OCI-LY1 (cell line): ENCODE data around the gene NEK6.

Experiments used
- H2AFZ ChIP-seq: fragments of 200-600 bp; sonication (generic), shearing (Covaris generic); 2 replicates; pipeline ENCODE4 v1.6.0; 2014; ENCODE audit warnings: antibody characterized with exemption, mild to moderate bottlenecking, low read length
- H3F3A ChIP-seq: fragments of 200-600 bp; sonication (generic), shearing (Covaris generic); 2 replicates; pipeline ENCODE4 v1.6.0; 2014; ENCODE audit warnings: mild to moderate bottlenecking, antibody characterized with exemption, low read length, moderate library complexity; ENCODE audit not compliant: insufficient read depth
- H3K27ac ChIP-seq: fragments of 200-600 bp; sonication (generic); 2 replicates; pipeline ENCODE4 v1.5.1; 2014; ENCODE audit warnings: low read length, mixed run types, mild to moderate bottlenecking, low read depth; ENCODE audit not compliant: poor library complexity, severe bottlenecking
- H3K27me3 ChIP-seq: fragments of 200-600 bp; sonication (generic); 2 replicates; pipeline ENCODE4 v1.6.0; 2014; ENCODE audit warnings: antibody characterized with exemption, mild to moderate bottlenecking, low read length, moderate library complexity; ENCODE audit not compliant: insufficient read depth
- H3K36me3 ChIP-seq: fragments of 200-600 bp; sonication (generic); 2 replicates; pipeline ENCODE4 v1.6.1; 2014; ENCODE audit warnings: mild to moderate bottlenecking, antibody characterized with exemption, low read length, moderate library complexity, mixed read lengths; ENCODE audit not compliant: insufficient read depth
- H3K4me1 ChIP-seq: fragments of 200-600 bp; sonication (generic); 2 replicates; pipeline ENCODE4 v1.5.1; 2014; ENCODE audit warnings: mild to moderate bottlenecking, low read length, moderate library complexity; ENCODE audit not compliant: insufficient read depth, severe bottlenecking
- H3K4me2 ChIP-seq: fragments of 200-600 bp; sonication (generic), shearing (Covaris generic); 2 replicates; pipeline ENCODE4 v1.6.1; 2014; ENCODE audit warnings: low read length
- H3K4me3 ChIP-seq: fragments of 200-600 bp; sonication (generic); 2 replicates; pipeline ENCODE4 v1.5.1; 2014; ENCODE audit warnings: low read length, low read depth, mild to moderate bottlenecking, mixed read lengths; ENCODE audit not compliant: poor library complexity, severe bottlenecking
- H3K79me2 ChIP-seq: fragments of 200-600 bp; shearing (Covaris generic); 2 replicates; pipeline ENCODE4 v1.6.1; 2016; ENCODE audit warnings: mixed run types, low read length, mixed read lengths; ENCODE audit not compliant: insufficient read depth
- H3K9ac ChIP-seq: fragments of 200-600 bp; sonication (generic), shearing (Covaris generic); 2 replicates; pipeline ENCODE4 v1.6.1; 2014; ENCODE audit warnings: mild to moderate bottlenecking, low read length, mixed read lengths
- H3K9me2 ChIP-seq: fragments of 200-600 bp; sonication (generic), shearing (Covaris generic); 2 replicates; pipeline ENCODE4 v1.6.1; 2014; ENCODE audit warnings: low read depth, mild to moderate bottlenecking, low read length, mixed read lengths
- H3K9me3 ChIP-seq: fragments of 200-600 bp; shearing (Covaris generic); 2 replicates; pipeline ENCODE4 v1.6.1; 2014; ENCODE audit warnings: low read length, mixed read lengths
- H4K20me1 ChIP-seq: fragments of 200-600 bp; sonication (generic), shearing (Covaris generic); 2 replicates; pipeline ENCODE4 v1.6.0; 2016; ENCODE audit warnings: mild to moderate bottlenecking, low read length; ENCODE audit not compliant: insufficient read depth
- EZH2 ChIP-seq: fragments of 200-600 bp; sonication (generic), shearing (Covaris generic); IDR thresholded peaks from 2 replicates; pipeline ENCODE4 v1.8.0; 2017; ENCODE audit warnings: borderline replicate concordance, mixed run types, mild to moderate bottlenecking, antibody characterized with exemption, low read length, moderate library complexity, mixed read lengths
- TF ChIP-seq, protein P1 (sequence below): fragments of 200-600 bp; sonication (generic), shearing (Covaris generic); IDR thresholded peaks from 2 replicates; pipeline ENCODE4 v1.5.1; 2017; ENCODE audit warnings: mild to moderate bottlenecking, antibody characterized with exemption, low read length, moderate library complexity, mixed read lengths

NEK6 gene

DNA sequence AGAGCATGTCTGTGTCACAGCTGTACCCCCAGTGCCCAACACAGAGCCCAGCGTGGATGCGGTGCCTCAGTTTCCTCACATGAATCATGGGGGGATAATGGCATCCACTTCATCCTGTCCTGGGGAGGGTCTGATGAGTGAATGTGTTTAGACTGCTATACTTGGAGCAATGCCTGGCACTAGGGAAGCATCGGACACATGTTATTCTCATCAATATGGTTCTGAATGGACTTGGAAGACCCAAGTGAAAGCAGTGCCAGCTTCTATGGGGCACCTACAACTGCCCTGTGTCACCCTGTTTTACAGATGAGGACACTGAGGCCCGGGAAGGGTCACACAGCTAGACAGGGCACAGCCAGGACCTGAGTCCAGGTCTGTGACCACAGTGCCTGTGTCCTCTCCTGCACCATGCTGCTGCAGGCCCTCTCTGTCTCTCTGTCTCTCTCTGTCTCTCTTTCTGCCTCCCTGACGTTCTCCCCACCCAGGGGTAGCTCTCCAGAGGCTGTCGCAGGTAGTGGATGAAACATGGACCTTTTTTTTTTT is 42.3 kb upstream of the NEK6 start:
- H3K9ac ChIP-seq, result no peak overlapping the region
- no peaks in the 10 kb centered on the region for H3K9me3 ChIP-seq
- H3K9me2 ChIP-seq, result no peaks in the 10 kb centered on the region
- TF ChIP-seq, protein P1, sequence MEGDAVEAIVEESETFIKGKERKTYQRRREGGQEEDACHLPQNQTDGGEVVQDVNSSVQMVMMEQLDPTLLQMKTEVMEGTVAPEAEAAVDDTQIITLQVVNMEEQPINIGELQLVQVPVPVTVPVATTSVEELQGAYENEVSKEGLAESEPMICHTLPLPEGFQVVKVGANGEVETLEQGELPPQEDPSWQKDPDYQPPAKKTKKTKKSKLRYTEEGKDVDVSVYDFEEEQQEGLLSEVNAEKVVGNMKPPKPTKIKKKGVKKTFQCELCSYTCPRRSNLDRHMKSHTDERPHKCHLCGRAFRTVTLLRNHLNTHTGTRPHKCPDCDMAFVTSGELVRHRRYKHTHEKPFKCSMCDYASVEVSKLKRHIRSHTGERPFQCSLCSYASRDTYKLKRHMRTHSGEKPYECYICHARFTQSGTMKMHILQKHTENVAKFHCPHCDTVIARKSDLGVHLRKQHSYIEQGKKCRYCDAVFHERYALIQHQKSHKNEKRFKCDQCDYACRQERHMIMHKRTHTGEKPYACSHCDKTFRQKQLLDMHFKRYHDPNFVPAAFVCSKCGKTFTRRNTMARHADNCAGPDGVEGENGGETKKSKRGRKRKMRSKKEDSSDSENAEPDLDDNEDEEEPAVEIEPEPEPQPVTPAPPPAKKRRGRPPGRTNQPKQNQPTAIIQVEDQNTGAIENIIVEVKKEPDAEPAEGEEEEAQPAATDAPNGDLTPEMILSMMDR, result no peak
- TF ChIP-seq EZH2, result no peak
- H3K4me1 ChIP-seq, result peaks cover 23% of the 10 kb centered on the region
- no peaks in the 10 kb centered on the region for H3F3A ChIP-seq
- H3K36me3 ChIP-seq, result no peaks in the 10 kb centered on the region
- H3K4me2 ChIP-seq, result no peak overlapping the region
- H2AFZ ChIP-seq, result no peak overlapping the region
- H3K4me3 ChIP-seq, result no peak overlapping the region
- H4K20me1 ChIP-seq, result no peaks in the 10 kb centered on the region
- H3K27ac ChIP-seq, result no peak overlapping the region
- no peaks in the 10 kb centered on the region for H3K79me2 ChIP-seq
- no peaks in the 10 kb centered on the region; the same call in 1 of the 2 replicates for H3K27me3 ChIP-seq

DNA sequence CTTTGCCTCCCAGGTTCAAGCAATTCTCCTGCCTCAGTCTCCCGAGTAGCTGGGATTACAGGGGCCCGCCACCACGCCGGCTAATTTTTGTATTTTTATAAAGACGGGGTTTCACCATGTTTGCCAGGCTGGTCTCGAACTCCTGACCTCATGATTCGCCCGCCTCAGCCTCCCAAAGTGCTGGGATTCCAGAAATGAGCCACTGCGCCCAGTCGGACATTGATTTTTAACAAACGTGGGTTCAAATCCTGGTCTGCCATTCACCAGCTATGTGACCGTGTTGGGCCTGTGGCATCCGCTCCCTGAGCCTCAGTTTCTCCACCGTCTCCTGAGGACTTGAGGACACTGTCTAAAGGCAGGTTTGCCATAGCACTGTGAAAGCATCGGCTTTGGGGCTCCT is 41.8 kb upstream of the NEK6 start:
- no peak overlapping the region for H3K9ac ChIP-seq
- no peaks in the 10 kb centered on the region for H3K79me2 ChIP-seq
- H3K9me2 ChIP-seq, result no peaks in the 10 kb centered on the region
- H3K9me3 ChIP-seq, result no peaks in the 10 kb centered on the region
- no peak overlapping the region for H3K27ac ChIP-seq
- no peaks in the 10 kb centered on the region for H3F3A ChIP-seq
- no peak for TF ChIP-seq EZH2
- TF ChIP-seq, protein P1, result no peak
- no peaks in the 10 kb centered on the region; the same call in 1 of the 2 replicates for H3K27me3 ChIP-seq
- H2AFZ ChIP-seq, result no peak overlapping the region
- H4K20me1 ChIP-seq, result no peaks in the 10 kb centered on the region
- no peaks in the 10 kb centered on the region for H3K36me3 ChIP-seq
- no peak overlapping the region for H3K4me3 ChIP-seq
- H3K4me1 ChIP-seq, result peaks cover 23% of the 10 kb centered on the region
- no peak overlapping the region for H3K4me2 ChIP-seq

DNA sequence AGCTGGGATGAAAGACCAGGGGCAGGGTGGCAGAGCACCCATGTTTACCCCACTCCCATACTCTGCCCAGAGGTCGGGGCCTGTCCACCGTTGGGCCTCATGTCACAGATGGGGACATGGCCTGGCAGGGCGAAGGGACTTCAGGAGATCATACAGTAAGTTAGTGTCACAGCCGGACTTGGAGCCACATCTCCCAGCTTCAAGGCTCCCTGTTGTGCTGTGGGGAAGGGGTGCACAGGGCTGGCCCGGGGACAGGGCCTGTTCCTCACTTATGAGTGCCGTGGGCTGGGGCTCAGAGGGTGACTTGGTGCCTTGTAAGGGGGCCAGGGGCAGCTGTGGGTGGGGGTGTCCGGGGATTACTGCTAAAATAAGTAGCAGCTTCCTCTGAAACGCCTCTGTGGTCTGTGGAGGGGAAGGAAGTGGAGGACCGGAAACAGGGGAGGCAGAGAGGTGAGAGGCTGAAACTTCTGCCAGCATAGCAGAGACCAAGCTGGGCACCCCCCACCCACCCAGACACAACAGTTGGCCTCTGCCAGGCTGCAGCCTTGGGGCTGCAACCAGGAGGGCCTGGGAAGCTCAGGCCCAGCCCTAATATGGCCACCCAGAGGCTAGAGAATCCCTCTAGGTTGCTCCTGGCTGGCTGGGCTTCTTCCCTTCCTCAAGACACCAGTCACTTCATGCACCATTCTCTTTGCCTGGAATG is 41.1 kb upstream of the NEK6 start:
- no peak overlapping the region for H2AFZ ChIP-seq
- H3K4me3 ChIP-seq, result no peak overlapping the region
- H4K20me1 ChIP-seq, result no peaks in the 10 kb centered on the region
- H3K27ac ChIP-seq, result peak overlapping the region; percentile 23
- H3K79me2 ChIP-seq, result no peaks in the 10 kb centered on the region
- H3K27me3 ChIP-seq, result no peaks in the 10 kb centered on the region; the same call in 1 of the 2 replicates
- TF ChIP-seq, protein P1, result no peak
- TF ChIP-seq EZH2, result no peak
- no peaks in the 10 kb centered on the region for H3K9me2 ChIP-seq
- no peak overlapping the region for H3K9ac ChIP-seq
- H3K36me3 ChIP-seq, result no peaks in the 10 kb centered on the region
- no peaks in the 10 kb centered on the region for H3F3A ChIP-seq
- no peak overlapping the region for H3K4me2 ChIP-seq
- peaks cover 23% of the 10 kb centered on the region for H3K4me1 ChIP-seq
- H3K9me3 ChIP-seq, result no peaks in the 10 kb centered on the region
